CD4-positive, CD25-positive, alpha-beta regulatory T cell (primary cell): ENCODE results near the gene WDR6. TPM values are rescaled to one million over a fixed set of nuclear protein-coding genes. Genes with fewer than 3 reads are reported as not detected.

Experiments used
- ATAC-seq, 2 donors: fragments of 150-1000 bp; cut with Tn5 transposase; one replicate each; pipeline ENCODE4 v1.10.0; 2021; ENCODE audit warnings: low read depth in 2 of 2, moderate number of reproducible peaks in 2 of 2, moderate library complexity in 1 of 2
- DNase-seq, 3 donors: peaks; one replicate each; pipeline versions ENCODE4 v3.0.0 to v3.0.0-alpha.2; 2012 to 2022; ENCODE audit warnings: mixed read lengths in 1 of 3
- H3K27ac ChIP-seq: one replicate; pipeline ENCODE4 v1.7.0; 2013; ENCODE audit warnings: mild to moderate bottlenecking, low read length; ENCODE audit not compliant: insufficient read depth, poor library complexity, severe bottlenecking
- H3K27me3 ChIP-seq: one replicate; pipeline ENCODE4 v1.7.0; 2013; ENCODE audit warnings: low read length; ENCODE audit not compliant: control insufficient read depth, insufficient read depth
- H3K36me3 ChIP-seq: one replicate; pipeline ENCODE4 v1.7.0; 2013; ENCODE audit warnings: mild to moderate bottlenecking, low read length, moderate library complexity; ENCODE audit not compliant: control insufficient read depth, insufficient read depth
- H3K4me1 ChIP-seq: 2 replicates; pipeline ENCODE4 v1.7.0; 2013; ENCODE audit warnings: mild to moderate bottlenecking, low read length; ENCODE audit not compliant: insufficient read depth, control insufficient read depth, poor library complexity, severe bottlenecking
- H3K4me3 ChIP-seq: one replicate; pipeline ENCODE4 v1.7.0; 2013; ENCODE audit warnings: low read depth, mild to moderate bottlenecking, low read length, moderate library complexity
- H3K9me3 ChIP-seq, 2 experiments: 1 replicate in 1 of 2; 2 replicates in 1 of 2; pipeline ENCODE4 v1.7.0; 2013; ENCODE audit warnings: low read length in 2 of 2, mild to moderate bottlenecking in 1 of 2, moderate library complexity in 1 of 2; ENCODE audit not compliant: control insufficient read depth in 2 of 2
- H3K27ac Mint-ChIP-seq, 3 donors: one replicate each; pipeline ENCODE4 v1.8.0; 2020 to 2022; ENCODE audit warnings: mild to moderate bottlenecking in 3 of 3, mixed read lengths in 3 of 3, moderate library complexity in 2 of 3
- H3K27me3 Mint-ChIP-seq: one replicate; pipeline ENCODE4 v1.8.0; 2022; ENCODE audit warnings: mild to moderate bottlenecking, mixed read lengths
- H3K36me3 Mint-ChIP-seq: one replicate; pipeline ENCODE4 v1.8.0; 2020; ENCODE audit warnings: mixed read lengths
- H3K4me1 Mint-ChIP-seq, 4 donors: one replicate each; pipeline ENCODE4 v1.8.0; 2020 to 2022; ENCODE audit warnings: mixed read lengths in 4 of 4, mild to moderate bottlenecking in 1 of 4
- H3K4me3 Mint-ChIP-seq, 4 donors: one replicate each; pipeline ENCODE4 v1.8.0; 2020 to 2022; ENCODE audit warnings: mild to moderate bottlenecking in 4 of 4, mixed read lengths in 4 of 4, moderate library complexity in 3 of 4
- H3K9me3 Mint-ChIP-seq, 7 donors: one replicate each; pipeline ENCODE4 v1.8.0; 2020 to 2022; ENCODE audit warnings: mixed read lengths in 7 of 7, mild to moderate bottlenecking in 3 of 7, moderate library complexity in 2 of 7
- polyA plus RNA-seq, 4 donors: library from polyadenylated mRNA; unstranded; fragments of 300-500 nt; fragmentation: Illumina TruSeq; gene quantifications; one replicate each; pipeline ENCODE4 v1.2.3, GENCODE V29; 2021
- total RNA-seq: library from RNA; stranded (reverse); gene quantifications from one replicate; pipeline ENCODE4 v1.2.3, GENCODE V29; 2022

WDR6 gene, protein sequence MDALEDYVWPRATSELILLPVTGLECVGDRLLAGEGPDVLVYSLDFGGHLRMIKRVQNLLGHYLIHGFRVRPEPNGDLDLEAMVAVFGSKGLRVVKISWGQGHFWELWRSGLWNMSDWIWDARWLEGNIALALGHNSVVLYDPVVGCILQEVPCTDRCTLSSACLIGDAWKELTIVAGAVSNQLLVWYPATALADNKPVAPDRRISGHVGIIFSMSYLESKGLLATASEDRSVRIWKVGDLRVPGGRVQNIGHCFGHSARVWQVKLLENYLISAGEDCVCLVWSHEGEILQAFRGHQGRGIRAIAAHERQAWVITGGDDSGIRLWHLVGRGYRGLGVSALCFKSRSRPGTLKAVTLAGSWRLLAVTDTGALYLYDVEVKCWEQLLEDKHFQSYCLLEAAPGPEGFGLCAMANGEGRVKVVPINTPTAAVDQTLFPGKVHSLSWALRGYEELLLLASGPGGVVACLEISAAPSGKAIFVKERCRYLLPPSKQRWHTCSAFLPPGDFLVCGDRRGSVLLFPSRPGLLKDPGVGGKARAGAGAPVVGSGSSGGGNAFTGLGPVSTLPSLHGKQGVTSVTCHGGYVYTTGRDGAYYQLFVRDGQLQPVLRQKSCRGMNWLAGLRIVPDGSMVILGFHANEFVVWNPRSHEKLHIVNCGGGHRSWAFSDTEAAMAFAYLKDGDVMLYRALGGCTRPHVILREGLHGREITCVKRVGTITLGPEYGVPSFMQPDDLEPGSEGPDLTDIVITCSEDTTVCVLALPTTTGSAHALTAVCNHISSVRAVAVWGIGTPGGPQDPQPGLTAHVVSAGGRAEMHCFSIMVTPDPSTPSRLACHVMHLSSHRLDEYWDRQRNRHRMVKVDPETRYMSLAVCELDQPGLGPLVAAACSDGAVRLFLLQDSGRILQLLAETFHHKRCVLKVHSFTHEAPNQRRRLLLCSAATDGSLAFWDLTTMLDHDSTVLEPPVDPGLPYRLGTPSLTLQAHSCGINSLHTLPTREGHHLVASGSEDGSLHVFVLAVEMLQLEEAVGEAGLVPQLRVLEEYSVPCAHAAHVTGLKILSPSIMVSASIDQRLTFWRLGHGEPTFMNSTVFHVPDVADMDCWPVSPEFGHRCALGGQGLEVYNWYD
- 208 TPM for total RNA-seq
- polyA plus RNA-seq = 100 to 1,000 TPM in 3 of 4 donors, 10 to 100 TPM in 1; 74.0 to 117 (median 112) TPM

DNA sequence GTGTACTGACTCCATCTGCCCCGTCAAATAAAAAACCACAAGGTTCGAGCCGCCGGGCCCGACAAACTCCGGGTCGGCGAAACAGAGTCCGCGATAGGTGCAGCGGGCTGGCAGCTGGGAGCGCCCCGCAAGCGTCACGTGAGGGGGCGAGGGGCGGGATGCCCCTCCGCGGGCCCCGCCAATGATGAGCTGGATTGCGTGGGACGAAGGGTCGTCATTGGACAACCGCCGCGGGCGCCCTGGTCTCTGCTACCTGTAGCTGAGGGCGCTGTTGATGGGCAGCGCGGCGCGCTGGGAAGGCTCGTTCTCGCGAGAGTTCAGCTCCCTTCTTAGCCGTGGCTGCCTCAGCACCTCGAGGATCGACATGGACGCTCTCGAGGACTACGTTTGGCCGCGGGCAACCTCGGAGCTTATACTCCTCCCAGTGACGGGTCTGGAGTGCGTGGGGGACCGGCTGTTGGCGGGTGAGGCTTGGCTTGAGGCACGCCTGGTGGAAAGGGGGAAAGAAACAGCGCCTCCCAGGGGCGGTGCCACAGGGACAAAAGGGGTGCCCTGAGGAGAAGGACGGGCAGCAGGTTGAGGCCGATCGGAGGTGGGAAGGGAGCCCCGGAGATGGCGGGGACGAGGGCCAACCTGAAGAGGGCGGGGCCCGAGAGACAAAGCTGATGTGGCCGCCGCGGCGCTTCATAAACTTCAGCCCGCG is at the start of gene WDR6:
TSS of gene WDR6 (plus strand) at position 324 of the 703 bp plus-strand sequence. CDS start at position 365, 41 bp downstream.
- H3K4me3 Mint-ChIP-seq = peak within 1 kb of the TSS; percentile 94 to 99 (median 97)
- H3K4me1 Mint-ChIP-seq = peaks cover 0 to 34% (median 22%) of the 10 kb centered on the region in 4 donors
- ATAC-seq (peak; percentile 95), DNase-seq (peak; percentile 97 to 99 (median 97))
- H3K27me3 Mint-ChIP-seq = no peaks in the 10 kb centered on the region
- peaks cover 0 to 1% (median 0%) of the 10 kb centered on the region in 7 donors for H3K9me3 Mint-ChIP-seq
- no peaks in the 10 kb centered on the region for H3K27me3 ChIP-seq
- peaks cover 9% of the 10 kb centered on the region for H3K36me3 ChIP-seq
- H3K27ac ChIP-seq = peak within 1 kb of the TSS; percentile 93
- peaks cover 7% of the 10 kb centered on the region for H3K36me3 Mint-ChIP-seq
- peak within 1 kb of the TSS; percentile 66 for H3K4me3 ChIP-seq
- peaks cover 19% of the 10 kb centered on the region for H3K4me1 ChIP-seq
- H3K9me3 ChIP-seq = no peaks in the 10 kb centered on the region
- peak within 1 kb of the TSS; percentile 98 to 100 (median 99) for H3K27ac Mint-ChIP-seq

DNA sequence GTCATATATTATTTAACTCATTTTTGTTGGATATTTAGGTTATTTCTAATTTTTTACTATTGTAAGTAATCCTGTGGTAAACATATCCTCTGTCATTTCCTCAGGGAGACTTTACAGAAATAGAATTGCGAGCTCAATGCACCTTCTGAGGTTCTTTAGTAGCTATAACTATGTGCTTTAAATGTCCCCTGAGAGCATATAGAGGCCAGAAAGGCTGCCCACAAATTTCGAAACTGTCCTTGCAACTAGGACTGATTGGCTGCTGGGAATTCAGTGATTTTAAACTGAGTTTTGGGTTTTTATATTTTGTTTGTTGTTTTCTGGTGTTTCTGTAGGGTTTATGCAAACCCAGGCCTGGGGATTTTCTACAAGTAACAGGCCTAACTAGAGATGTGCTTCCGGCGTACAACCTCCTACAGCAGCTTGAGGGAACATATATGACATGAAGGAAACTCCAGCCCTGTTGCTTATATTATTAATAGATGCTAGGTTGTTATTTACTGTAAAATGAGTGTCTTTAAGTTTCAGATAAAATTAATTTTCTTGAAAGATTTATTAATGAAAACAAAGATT is 46.3 kb upstream of the WDR6 start:
- Histone ChIP-seq H3K27me3 (no peaks in the 10 kb centered on the region), H3K36me3 (peaks cover 27% of the 10 kb centered on the region), H3K27ac (no peak overlapping the region), H3K4me3 (no peak overlapping the region), H3K4me1 (no peaks in the 10 kb centered on the region), H3K9me3 (no peaks in the 10 kb centered on the region)
- peaks cover 1 to 17% (median 7%) of the 10 kb centered on the region in 4 donors for H3K4me1 Mint-ChIP-seq
- ATAC-seq (no peak), DNase-seq (no peak)
- no peak overlapping the region for H3K4me3 Mint-ChIP-seq
- H3K27me3 Mint-ChIP-seq = no peaks in the 10 kb centered on the region
- H3K27ac Mint-ChIP-seq = peak overlapping the region in 1 of 3 donors; percentile 65
- peaks cover 13% of the 10 kb centered on the region for H3K36me3 Mint-ChIP-seq
- no peaks in the 10 kb centered on the region for H3K9me3 Mint-ChIP-seq

DNA sequence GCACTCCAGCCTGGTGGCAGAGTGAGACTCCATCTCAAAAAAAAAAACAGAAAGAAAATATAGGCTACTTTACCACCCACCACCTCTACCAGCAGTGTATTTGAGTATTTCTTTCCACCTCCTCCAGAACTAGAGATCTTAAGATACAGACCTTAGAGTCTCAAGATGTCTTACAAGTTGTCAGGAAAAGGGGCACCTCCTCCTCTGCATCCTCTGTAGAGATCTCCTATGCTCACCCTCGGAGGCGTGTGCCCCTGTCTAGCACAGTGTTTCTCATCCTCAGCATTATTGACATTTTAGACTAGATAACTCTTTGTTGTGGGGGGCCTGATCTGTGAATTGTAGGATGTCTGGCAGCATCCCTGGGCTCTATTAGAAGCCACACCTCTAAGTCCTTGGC is 44.9 kb upstream of the WDR6 start:
- peaks cover 39% of the 10 kb centered on the region for H3K36me3 ChIP-seq

DNA sequence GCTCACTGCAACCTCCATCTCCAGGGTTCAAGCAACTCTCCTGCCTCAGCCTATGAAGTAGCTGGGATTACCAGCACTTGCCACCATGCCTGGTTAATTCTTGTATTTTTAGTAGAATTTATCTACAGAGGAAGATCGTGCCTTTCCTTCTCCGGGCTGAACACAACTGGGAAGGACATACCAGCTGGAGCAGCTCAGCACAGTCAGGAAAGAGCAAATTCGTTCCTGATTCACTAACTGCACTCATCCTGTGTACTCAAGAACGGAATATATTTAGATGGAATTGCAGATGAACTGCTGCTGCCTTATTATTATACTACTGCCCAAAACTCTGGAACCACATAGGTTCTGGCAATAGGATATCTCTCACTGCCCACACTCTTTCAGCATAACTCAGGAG is 44.3 kb upstream of the WDR6 start:
- Histone ChIP-seq H3K4me1 (no peaks in the 10 kb centered on the region), H3K27ac (no peak overlapping the region), H3K4me3 (no peak overlapping the region), H3K27me3 (no peaks in the 10 kb centered on the region), H3K36me3 (peaks cover 41% of the 10 kb centered on the region), H3K9me3 (no peaks in the 10 kb centered on the region)
- peaks cover 24% of the 10 kb centered on the region for H3K36me3 Mint-ChIP-seq
- DNase-seq (no peak), ATAC-seq (no peak)
- H3K27ac Mint-ChIP-seq = peak overlapping the region in 1 of 3 donors; percentile 65
- H3K4me3 Mint-ChIP-seq = no peak overlapping the region
- H3K9me3 Mint-ChIP-seq = no peaks in the 10 kb centered on the region
- no peaks in the 10 kb centered on the region for H3K27me3 Mint-ChIP-seq
- H3K4me1 Mint-ChIP-seq = peaks cover 8 to 17% (median 14%) of the 10 kb centered on the region in 4 donors

More for the DNA sequence above, 44.9 kb upstream of the WDR6 start:
- Mint-ChIP-seq H3K9me3 (no peaks in the 10 kb centered on the region), H3K36me3 (peaks cover 24% of the 10 kb centered on the region), H3K27ac (peak overlapping the region in 2 of 3 donors; percentile 65 to 91), H3K27me3 (no peaks in the 10 kb centered on the region), H3K4me1 (peaks cover 8 to 17% (median 12%) of the 10 kb centered on the region in 4 donors), H3K4me3 (no peak overlapping the region)
- Histone ChIP-seq H3K4me1 (no peaks in the 10 kb centered on the region), H3K27me3 (no peaks in the 10 kb centered on the region), H3K9me3 (no peaks in the 10 kb centered on the region), H3K4me3 (no peak overlapping the region), H3K27ac (no peak overlapping the region)
- ATAC-seq = no peak
- no peak for DNase-seq

DNA sequence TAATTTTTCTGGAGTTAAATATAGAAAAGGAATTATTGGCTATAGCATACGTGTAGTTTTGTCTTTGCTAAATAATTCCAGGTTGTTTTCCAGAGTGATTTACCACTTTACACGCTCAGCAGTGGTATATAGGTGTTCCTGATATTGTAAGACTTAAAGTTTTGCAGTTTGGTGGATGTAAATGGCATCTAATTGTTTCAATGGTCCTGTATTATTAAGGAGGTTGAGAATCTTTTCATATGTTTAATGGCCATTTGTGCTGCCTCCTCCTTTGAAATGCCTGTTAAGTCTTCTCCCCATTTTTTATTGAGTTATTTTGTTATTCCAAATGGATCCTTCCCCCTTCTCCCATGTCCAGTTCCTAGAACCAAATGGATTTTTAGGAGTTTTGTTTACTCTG is 43.6 kb upstream of the WDR6 start:
- ATAC-seq = no peak
- DNase-seq = no peak
- peaks cover 27% of the 10 kb centered on the region for H3K36me3 Mint-ChIP-seq
- H3K27me3 Mint-ChIP-seq = no peaks in the 10 kb centered on the region
- H3K4me3 ChIP-seq = no peak overlapping the region
- no peaks in the 10 kb centered on the region for H3K4me1 ChIP-seq
- no peaks in the 10 kb centered on the region for H3K9me3 ChIP-seq
- H3K27ac Mint-ChIP-seq = peak overlapping the region in 1 of 3 donors; percentile 20
- H3K27ac ChIP-seq = no peak overlapping the region
- H3K9me3 Mint-ChIP-seq = no peaks in the 10 kb centered on the region
- no peak overlapping the region for H3K4me3 Mint-ChIP-seq
- H3K27me3 ChIP-seq = no peaks in the 10 kb centered on the region
- H3K36me3 ChIP-seq = peaks cover 41% of the 10 kb centered on the region
- peaks cover 8 to 17% (median 14%) of the 10 kb centered on the region in 4 donors for H3K4me1 Mint-ChIP-seq

DNA sequence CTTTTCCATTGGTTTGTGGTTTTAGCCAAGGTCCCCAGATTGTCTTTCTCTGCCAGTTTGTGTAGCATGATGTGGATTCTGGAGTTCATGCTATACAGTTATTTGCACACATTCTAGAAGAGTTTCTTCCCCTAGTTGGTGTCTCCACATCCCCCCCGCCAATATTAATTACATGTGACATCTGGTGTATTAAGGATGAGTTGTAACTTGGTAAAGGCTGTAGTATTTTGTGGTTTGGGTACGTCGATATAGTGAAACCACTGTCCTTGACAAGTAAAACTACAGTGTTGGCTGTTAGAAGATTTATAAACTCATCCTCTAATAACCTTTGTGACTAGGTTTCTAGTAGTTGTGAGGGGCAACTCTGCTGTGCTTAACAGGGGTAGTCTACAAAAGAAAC is 40.8 kb upstream of the WDR6 start:
- Histone ChIP-seq H3K36me3 (peaks cover 54% of the 10 kb centered on the region), H3K9me3 (no peaks in the 10 kb centered on the region), H3K27me3 (no peaks in the 10 kb centered on the region), H3K4me3 (no peak overlapping the region), H3K4me1 (no peaks in the 10 kb centered on the region), H3K27ac (peak overlapping the region; percentile 23)
- Mint-ChIP-seq H3K27me3 (no peaks in the 10 kb centered on the region), H3K27ac (peak overlapping the region in 2 of 3 donors; percentile 33 to 84), H3K4me1 (peaks cover 7 to 17% (median 11%) of the 10 kb centered on the region in 4 donors), H3K9me3 (no peaks in the 10 kb centered on the region), H3K36me3 (peaks cover 44% of the 10 kb centered on the region), H3K4me3 (no peak overlapping the region)
- DNase-seq (no peak), ATAC-seq (no peak)
